Choroid plexus epithelial cell (primary cell): ENCODE measurements around the gene PHYH.
A peak's percentile ranks its signal among the peaks of the same experiment; 100 is the strongest.

Experiments
- DNase-seq: peaks from one replicate; pipeline ENCODE4 v3.0.0-alpha.2; 2010; ENCODE audit warnings: low read depth
- H3K4me3 ChIP-seq: 2 replicates; pipeline ENCODE4 v1.5.1; 2011; ENCODE audit warnings: low read depth, mild to moderate bottlenecking, control low read depth, low read length, moderate library complexity
- TF ChIP-seq, protein P1 (sequence below): conservative IDR thresholded peaks from 2 replicates; pipeline ENCODE4 v1.5.1; 2011; ENCODE audit warnings: low read depth, mild to moderate bottlenecking, control low read depth, inconsistent platforms, low read length, moderate library complexity

PHYH gene

DNA sequence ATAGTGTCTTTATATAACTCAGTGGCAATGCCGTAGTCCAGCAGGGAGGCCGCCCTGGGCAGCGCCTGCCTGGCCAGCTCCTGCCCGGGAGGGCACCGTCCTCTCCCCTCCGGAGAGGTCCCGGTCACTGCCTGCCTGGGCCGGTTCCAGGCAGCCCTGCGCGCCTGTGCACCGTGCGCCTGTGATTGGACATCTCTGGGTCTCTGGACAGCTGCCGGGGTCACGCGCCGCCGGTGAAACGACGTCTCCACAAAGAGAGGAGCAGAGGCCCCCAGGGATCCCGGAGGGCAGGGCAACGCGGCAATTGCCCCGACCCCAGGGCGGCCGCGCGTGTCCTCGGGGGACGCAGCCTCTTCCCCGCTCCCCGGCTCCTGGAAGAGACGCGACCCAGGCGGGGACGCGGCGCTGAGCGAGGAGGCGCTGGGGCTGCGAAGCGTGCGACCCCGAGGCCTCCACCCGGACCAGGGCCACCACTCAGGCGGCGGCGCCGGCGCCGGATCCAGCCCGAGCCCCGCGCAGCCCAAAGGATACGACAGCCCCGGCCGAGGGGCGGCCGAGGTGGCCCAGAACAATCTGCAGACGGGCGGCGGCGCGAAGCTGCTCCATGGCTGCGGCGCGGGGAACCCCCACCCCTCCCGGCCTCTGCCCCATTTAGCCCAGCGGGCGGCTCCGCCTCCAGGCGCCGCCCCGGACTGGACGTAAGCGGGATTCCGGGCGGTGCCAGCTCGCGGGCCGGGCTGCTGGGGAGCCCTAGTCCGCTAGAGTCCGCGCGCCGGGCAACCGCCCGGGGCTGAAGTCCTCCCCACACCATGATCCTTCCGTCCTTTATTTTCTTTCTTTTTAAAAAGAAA is at the start of gene PHYH:
TSS of gene PHYH (minus strand) at position 628 of the 851 bp plus-strand sequence. CDS start at position 606, 22 bp downstream.
- H3K4me3 ChIP-seq, result peak within 1 kb of the TSS; percentile 77
- peak; percentile 82 for DNase-seq
- TF ChIP-seq, protein P1, sequence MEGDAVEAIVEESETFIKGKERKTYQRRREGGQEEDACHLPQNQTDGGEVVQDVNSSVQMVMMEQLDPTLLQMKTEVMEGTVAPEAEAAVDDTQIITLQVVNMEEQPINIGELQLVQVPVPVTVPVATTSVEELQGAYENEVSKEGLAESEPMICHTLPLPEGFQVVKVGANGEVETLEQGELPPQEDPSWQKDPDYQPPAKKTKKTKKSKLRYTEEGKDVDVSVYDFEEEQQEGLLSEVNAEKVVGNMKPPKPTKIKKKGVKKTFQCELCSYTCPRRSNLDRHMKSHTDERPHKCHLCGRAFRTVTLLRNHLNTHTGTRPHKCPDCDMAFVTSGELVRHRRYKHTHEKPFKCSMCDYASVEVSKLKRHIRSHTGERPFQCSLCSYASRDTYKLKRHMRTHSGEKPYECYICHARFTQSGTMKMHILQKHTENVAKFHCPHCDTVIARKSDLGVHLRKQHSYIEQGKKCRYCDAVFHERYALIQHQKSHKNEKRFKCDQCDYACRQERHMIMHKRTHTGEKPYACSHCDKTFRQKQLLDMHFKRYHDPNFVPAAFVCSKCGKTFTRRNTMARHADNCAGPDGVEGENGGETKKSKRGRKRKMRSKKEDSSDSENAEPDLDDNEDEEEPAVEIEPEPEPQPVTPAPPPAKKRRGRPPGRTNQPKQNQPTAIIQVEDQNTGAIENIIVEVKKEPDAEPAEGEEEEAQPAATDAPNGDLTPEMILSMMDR, result no peak

DNA sequence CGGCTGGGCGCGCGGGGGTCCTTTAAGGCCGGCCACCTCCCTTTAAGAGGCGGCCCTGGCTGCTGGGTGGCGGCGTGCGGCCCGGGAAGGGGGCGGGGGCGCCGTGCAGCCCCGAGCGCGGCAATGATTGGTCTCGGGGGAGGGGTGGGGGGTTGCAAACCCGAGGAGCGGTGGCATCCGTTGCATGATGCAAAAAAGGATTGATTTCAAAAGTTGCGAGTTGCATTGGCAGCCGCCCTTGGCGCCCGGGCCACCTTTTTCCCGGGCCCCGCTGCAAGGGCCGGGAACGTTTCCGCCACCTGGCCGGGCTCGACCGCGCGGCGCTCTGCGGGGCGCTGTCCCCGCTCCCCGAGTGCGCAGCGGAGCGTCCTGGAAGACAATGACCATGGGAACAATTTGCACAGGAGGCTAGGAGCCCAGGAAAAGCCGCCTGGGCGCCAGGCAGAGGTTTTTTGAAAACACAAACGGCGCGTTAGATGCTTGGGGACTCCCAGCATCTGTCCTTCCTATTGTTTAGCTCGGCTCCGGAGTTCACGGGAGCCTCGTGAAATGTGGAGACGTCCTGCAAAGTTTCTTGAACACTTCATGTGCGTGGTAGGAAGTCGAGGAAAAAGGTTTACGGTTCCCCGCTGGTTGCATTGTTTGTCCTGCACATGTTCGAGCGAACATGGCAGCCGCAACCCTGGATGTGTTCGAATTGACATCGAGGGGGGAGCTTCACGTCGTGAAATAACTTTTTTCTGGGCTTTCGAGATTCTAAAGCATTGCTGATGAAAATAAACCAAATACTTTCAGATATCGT is 48.6 kb upstream of the PHYH start, which contains the start of gene SEPHS1:
TSS of gene SEPHS1 (minus strand) at position 78 of the 802 bp plus-strand sequence. CDS start 3,343 bp downstream, outside the sequence.
- TF ChIP-seq, protein P1, result no peak
- DNase-seq, result peak; percentile 62
- peak within 1 kb of the TSS; percentile 70 for H3K4me3 ChIP-seq

- peak overlapping the region; percentile 70 for H3K4me3 ChIP-seq
- peak; percentile 78 for DNase-seq
- TF ChIP-seq, protein P1, result no peak
Observed at GRCh38 chr10:13347500-13348156, 47.8 kb upstream of the PHYH start.

- peak; percentile 26 for DNase-seq
- peak overlapping the region; percentile 70 for H3K4me3 ChIP-seq
- TF ChIP-seq, protein P1, result no peak
Observed at GRCh38 chr10:13347043-13347499, 47.2 kb upstream of the PHYH start.

DNA sequence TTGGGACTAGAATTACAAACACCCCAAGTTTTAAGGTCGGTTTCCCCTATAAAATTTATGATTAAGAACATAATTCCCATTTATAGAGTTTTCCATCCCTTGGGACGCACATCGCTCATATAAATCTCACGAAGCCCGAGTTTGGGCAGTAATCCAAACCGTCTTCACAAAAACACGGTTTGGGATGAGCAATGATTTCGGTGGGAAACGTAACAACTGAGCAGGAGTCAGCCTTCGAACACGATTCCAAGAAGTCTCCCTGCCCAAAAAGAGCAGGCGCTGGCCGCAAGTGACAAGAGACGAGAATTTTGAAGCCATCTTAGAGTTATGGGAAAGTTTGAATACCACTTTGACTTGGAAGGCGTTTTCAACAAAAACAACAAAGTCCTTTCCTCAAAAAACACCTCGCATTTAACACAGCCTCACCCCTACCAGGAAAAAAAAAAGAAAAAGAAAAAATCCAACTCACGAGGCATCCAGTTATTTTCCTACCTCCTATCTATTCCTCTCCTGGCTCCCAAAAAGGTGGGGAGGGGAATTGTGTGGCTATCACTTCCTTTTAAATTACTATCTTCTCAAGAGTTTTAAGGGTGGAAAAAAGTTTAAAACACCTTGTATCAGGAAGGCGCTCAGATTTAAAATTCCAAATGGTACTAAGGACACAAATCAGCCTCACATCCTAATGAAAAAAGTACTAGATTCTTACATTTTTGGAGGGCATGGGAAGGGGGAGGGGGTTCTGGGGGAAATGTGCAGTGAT is 46.6 kb upstream of the PHYH start:
- TF ChIP-seq, protein P1, result no peak
- H3K4me3 ChIP-seq, result peak overlapping the region; percentile 70
- DNase-seq, result peak; percentile 53
